HG03342 (cell line): ENCODE results near the gene GIMAP6.
"Not testable (repeated sequence)": the region's sequence is repeated elsewhere in the genome, so short reads cannot be mapped to it uniquely, and the experiment has no call there.

ENCODE experiments used
- ATAC-seq: cut with Tn5 transposase; IDR thresholded peaks from one replicate; pipeline ENCODE4 v1.9.1; 2021; ENCODE audit warnings: mild to moderate bottlenecking, moderate library complexity; ENCODE audit not compliant: unreplicated experiment

The GIMAP6 gene

DNA sequence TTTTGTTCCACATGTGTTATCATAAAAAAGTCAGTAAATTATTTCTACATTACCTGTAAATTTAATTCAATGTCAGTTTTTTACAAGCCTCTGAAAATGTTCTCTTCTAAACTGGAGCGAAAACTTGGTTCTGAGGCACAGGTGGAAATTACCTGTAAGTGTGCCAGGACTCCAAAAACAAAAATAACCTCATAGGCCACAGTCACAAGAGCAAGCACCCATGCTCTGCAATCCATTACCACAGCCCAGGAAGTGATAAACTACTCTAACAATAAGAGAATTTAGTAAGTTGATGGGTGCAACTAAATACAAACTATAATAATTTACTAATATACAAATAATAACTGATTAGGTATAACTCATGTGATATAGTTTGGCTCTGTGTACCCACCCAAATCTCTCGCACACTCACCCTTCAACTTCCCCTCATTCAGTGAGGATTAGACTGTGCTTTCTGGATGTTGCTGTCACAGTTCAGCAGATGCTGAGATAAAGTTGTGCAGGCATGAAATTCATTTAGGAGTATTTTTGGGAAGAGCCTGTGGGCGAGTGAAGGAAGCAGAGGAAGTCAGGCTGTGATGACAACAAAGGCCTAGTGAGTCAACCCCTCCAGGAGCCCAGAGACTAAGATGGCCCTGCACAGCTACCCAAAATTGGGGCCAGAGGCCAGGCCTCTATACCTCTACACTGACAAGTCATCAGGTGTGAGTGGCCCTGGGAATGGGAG is 16.3 kb upstream of the GIMAP6 start:
- no peak for ATAC-seq

DNA sequence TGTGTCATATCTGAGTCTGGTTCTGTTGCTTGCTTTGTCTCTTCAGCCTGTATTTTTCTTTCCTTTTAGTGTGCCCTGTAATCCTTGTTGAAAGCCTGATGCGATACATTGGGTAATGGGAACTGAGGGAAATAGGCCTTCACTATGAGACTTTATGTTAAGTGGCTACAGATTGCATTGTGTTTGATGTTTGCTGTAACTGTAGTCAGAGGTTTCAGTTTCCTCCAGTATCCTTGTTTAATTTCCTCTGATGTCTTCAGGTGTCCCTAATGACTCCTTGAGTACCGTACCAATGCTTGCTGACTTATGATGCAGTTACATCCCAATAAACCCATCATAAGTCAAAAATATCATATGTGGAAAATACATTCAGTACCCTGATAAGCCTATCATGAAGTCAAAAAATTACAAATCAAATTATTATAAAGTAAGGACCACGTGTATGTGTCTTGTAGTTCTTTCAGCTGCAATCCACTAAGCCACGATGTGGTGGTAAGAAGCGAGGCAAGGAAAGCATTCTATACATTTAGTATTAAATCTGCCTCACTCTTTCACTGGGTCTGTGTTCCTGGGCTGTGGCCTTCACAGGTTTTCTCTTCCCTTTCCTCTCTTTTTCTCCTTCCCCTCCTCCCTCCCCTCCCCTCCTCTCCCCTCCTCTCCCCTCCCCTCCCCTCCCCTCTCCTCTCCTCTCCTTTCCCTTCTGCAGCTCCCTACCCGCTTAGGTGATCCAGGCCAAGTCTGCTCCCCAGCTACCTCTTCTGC is 13.3 kb upstream of the GIMAP6 start:
- no peak for ATAC-seq

DNA sequence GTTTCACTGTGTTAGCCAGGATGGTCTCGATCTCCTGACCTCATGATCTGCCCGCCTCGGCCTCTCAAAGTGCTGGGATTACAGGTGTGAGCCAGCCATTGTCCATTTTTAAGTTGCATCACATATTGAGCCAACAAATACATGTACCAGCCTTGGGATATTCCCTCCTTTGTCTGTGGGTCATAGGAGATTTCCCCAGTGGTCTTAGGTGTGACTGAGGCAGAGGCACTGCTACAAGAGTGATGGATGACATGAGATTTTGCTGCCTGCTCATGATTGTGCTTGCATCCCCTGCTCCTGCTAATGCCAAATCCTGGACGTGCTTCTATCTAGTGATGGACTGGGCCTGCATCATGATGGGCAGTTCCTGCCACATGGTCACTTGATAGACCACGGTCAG is 10.7 kb upstream of the GIMAP6 start:
- no peak for ATAC-seq

DNA sequence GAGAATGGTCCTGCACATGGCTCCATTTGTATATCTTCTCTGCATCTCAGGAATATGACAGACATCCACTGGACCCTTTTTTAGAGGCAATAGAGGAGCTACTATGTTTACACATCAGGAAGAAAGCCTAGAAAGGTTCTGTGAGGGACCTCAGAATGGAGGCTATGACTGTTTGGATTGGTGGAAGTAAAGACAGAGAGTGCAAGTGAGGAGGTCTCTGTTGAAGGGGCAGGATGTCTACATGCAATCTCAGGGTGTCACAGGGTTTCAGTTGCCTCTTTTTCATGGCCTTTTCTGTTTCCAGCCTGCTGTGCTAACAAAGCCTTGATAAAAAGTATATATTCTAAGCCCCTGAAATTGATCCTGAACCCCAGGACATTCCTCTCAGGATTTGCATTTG is 9.7 kb upstream of the GIMAP6 start:
- ATAC-seq: no peak

DNA sequence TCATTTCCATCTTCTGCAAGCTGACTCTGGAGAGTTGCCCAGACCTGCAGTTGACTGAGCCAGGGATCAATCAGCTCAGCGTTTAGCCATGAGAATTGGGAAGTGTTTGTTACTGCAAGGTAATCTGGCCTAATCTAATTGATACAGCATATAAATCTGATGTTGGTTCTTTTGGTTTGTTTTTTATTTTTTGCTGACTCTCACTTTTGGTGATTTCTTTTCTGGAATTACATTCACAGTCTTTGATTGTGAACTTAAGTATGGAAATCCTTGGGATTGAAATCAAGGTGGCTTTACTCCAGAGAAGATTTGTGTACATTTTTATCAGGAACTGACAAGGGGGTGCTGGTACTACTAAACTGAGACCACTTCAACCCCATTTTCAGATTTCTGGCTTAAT is 1.7 kb upstream of the GIMAP6 start:
- no peak for ATAC-seq

DNA sequence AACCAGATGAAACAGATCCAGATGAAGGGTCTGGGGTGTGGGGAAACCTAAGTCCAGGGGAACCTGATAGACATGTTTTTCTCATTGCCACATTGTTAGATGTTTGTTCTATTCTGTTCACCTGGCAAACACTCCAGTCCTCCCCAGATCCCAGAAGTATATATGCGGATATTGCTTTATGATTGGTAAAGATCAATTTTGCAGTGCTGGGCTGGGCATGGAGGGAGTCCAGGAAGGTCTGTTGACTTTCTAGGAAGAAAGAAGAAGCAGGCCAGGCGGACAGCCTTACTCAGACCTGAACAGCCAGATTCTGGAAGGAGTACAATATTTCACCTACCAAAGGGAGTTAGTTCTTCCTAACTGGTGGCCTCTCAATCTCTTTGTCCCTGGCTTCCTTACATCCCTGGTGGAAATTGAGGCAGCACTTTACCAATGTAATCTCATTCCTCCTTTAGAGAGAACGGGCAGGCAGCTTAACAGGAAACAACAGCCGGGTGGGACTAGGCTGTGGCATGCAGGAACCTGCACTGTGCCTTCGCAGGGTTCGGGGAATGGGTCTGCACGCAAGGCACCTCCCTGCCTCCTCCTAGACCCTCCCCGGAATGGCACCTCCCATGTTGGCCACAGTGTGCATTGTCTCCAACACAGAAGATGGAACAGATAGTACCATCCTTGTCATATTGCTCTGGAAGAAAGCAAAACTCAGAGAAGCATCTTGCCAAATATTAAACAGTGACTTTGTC is 930 bp downstream of the GIMAP6 start:
- no peak for ATAC-seq

DNA sequence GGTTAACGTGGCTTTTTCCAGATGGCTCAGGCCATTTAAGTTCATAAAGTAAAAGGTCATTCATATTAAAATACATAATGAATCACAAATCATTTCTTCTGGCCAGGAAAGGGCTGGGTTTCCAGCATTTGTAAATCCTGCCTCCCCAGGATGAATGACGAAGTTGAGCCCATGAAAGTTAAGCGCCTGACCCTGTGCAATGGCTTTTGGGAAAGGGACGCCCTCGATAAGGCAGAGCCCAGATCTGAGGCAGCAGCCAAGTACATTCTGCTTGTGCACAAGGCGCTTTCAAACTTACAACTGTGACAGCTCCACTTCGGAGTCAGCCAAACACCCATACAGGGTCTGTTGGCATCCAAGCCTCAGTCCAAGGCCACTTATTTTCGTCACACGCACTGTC is 2.8 kb downstream of the GIMAP6 start:
- ATAC-seq: no peak

DNA sequence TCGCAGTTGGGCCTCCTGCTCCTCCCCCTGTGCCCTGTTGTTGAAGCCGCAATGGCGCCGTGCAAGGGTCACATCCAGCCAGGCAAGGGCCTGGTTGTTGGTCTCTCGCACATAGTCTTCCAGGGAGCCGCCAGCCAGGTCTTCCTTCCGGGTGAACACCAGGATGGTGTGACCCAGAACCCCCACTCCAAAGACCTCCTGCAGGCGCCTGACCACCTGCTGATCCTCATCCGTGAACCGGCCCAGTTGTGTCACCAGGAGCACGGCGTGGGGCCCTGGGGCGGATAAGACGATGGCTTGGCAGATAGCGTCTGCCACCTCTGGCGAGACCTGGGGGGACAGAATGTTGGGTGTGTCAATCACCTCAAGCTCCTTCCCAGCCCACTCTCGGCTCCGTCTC is 4.2 kb downstream of the GIMAP6 start:
- ATAC-seq: no peak

DNA sequence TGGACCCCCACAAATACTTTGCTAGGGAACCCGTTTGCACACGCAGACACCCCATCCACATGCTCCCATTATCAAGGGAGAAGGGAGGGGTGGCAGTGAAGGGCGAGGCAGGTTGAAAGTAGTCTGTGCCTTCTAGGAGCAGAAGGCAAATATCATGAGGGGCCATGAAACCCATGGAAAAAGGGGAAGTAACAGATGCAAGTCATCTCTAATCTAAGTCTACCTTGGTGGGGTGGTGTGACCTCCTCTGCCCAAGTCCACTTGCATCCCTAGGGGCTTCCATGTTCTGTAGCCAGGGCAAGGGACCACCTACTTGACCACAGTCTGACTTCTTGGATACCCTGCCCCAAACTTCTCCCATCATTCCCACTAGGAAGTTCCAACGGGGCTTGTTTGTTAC is 5.5 kb downstream of the GIMAP6 start:
- ATAC-seq: no peak

DNA sequence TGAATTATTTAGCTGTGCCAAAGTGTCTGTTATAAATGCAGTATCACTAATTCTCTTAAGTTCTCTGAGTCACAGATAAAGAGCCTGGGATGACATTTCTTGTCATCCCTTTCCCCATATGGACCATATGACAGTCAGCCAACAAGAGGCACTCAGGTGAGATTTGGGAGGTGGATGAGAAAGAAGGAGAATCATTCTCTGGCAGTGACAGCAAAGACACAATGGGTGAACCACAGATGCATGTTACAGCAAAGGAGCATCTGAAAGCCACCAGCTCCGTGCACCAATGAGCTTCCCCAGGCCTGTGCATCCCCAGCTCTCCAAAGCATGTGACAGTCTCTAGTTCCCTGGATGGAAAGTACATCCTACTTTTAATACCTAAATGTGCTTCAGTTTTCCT is 10.8 kb downstream of the GIMAP6 start:
- ATAC-seq: no peak

DNA sequence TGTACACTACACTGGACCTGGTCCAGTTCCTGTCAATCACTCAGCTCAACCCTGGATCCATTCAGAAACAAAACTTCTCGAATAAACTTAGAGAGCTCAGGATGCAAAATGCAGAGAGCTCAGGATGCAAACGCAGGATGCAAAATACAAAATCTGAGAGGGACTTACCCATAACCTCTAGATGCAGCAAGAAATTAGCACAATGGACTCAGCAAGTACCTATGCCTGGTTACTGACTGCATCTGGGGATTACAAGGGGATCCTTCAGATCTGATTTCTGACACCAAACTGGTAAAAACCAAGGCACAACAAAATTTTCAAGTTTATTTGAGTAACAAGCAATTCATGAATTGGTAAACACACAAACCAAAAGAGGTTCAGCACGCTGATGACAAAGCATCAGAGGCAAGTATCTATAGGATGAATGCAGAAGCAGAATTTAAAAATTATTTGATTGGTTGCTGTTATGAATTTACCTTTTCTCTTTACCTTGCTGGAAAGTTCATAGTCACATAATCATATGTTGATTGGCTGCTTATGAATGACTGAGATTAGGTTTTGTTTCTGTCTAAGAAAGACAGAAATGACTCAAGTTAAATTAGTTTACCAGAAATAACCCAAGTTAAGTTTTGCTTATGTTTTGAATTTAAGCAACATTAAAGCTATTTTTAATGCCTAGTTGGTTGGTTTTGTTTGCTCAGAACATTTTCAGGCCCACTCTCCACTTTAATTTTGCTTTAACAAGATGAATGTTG is 11.4 kb downstream of the GIMAP6 start:
- ATAC-seq: no peak

DNA sequence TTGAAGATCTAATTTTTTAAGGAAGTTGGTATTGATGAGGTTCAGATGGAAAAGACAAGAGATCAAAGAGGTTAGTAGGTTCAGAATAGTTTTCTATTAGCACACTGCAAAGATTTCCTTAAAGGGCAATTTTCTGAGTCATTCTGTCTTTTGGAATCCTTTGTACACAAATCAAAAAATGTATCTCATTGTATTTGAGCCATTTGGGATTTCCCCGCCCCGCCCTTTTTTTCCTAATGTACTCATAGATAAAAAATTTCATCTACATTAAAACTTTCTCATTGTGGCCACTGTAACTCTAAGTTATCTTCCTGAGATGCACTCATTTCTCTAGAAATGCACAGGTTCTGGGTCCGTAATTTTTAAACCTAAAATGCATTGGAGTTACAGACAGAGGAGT is 12.1 kb downstream of the GIMAP6 start:
- ATAC-seq: no peak

DNA sequence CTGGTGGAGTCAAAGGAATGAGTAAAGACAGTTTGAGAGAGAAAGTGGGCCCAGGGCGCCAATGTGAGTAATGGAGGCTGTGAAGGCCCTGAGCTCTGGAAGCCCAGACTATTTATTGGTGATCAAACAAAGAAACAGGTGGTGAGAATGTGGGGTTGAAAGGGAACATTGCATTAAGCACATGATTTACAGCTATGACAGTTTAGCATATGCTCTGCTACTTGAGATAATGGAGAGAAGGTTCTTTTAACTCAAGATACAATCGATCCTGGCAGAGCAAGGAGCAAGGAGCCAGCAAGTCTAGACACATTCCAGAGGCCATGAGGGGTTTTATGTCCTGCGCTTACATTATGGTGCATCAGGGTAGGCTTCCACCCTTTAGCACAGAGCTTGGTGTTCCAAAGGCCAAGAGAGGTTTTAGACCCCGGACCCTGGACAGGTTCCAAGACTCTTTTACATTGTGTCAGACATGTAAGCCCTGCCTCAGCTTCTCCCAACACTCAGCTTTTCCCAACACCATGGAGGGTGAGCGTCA is 16.9 kb downstream of the GIMAP6 start:
- not testable (repeated sequence) for ATAC-seq

DNA sequence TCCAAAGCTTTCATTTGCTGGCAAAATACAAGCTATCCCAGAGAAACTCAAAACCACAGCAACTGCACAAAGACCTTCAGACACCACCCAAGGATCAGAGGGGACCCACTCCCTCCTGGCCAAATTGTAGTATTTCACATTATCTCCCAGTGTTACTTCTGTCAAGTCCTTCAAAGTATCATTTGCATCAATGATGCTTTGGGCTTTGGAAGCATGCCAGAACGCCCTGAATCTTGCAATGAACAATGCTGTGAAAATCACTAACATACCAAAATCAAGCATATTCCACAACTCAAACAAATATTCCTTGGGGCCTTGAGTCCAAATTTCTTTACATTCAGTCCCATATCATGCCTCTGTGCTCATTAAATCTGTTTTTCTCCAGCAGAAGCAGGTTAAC is 17.8 kb downstream of the GIMAP6 start:
- ATAC-seq: not testable (repeated sequence)

DNA sequence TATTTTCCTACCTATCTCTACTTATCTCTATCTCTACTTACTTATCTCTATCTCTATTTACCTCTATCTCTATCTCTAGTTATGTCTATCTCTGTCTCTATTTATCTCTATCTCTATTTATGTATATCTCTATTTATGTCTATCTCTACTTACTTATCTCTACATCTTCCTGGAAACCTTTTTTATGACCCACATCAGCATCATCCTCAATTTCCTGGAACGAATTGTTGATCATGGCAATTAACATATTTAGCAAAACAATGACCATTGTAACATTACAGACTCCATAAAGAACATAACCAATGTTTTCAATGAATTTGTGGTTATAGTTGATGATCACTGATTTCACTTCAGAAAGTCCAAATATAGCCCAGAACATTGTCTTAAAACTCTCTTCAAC is 18.3 kb downstream of the GIMAP6 start:
- ATAC-seq: no peak

DNA sequence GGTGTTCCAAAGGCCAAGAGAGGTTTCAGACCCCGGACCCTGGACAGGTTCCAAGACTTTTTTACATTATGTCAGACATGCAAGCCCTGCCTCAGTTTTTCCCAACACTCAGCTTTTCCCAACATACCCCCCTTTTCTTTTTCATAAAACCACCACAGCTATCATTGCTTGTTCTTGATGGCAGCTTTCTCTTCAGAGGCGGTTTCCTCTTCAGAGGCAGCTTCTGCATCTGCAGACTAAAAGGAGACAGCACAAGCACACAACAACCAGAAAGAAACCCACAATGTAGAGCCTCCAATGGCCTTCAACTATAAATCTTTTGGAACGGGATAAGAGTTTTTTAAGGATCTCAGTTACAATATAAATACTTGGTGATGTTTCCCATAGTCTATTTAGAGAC is 19.3 kb downstream of the GIMAP6 start:
- ATAC-seq: no peak

DNA sequence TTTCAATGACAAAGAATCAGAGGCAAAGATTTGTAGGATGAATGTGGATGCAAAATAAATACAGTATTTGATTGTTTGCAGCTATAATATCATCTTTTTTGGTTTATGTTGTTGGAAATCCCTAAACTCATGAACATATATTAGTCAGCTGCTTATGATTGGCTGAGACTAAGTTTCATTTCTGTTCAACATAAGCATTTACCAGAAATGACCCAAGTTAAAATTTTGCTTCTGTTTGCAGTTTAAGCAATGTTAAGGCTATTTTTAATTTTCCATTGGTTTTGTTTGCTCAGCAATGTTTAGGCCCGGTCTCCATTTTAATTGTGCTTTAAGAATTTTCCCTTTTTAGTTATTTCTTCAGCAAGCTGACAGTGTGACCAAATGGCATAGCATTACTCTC is 22.0 kb downstream of the GIMAP6 start:
- no peak for ATAC-seq

DNA sequence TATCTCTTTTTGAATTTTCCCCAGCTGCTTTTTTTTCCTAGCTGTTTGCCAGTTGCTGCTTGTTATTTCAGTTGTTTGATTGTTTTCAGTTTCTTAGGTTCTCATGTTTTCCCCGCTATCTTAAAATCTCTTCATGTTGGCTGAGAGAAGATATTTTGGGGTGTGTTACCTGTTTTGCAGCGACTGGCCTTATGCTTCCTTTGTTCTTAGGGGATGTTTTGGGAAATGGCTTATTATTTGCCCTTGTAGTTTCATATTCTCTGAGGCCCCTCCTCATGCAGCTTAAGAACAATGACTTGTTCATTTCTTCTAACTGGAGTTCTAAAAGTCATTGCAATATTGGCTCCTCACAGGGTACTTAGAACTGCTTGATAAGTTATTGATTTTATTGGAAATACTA is 28.6 kb downstream of the GIMAP6 start:
- ATAC-seq: not testable (repeated sequence)

DNA sequence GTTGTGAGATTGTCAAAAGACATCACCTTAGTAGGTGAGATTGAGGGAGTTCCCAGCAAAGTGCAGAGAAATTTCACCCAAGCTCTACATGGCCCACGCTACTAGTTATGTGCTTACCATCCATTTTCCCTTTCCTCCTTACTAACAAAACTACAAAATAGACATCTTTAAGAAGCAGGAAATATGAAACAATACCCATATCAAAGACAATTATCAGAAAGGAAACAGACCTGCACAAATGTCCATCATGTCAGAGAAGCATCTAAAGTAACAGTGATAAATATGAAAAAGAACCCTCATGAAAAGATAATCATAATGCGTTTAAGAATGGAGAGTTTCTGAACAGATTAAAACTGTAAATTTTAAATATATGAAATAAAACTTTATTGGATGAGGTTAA is 36.8 kb downstream of the GIMAP6 start:
- ATAC-seq: no peak

DNA sequence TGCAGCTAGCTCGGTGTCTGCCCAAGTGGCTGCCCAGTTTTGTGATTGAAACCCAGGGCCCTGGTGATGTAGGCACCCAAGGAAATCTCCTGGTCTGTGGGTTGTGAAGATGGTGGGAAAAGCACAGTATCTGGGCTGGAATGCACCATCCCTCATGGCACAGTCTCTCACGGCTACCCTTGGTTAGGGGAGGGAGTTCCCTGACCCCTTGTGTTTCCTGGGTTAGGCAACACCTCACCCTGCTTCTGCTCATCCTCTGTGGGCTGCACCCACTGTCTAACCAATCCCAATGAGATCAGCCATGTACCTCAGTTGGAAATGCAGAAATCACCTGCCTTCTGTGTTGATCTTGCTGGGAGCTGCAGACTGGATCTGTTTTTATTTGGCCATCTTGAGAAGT is 37.4 kb downstream of the GIMAP6 start:
- ATAC-seq: no peak

DNA sequence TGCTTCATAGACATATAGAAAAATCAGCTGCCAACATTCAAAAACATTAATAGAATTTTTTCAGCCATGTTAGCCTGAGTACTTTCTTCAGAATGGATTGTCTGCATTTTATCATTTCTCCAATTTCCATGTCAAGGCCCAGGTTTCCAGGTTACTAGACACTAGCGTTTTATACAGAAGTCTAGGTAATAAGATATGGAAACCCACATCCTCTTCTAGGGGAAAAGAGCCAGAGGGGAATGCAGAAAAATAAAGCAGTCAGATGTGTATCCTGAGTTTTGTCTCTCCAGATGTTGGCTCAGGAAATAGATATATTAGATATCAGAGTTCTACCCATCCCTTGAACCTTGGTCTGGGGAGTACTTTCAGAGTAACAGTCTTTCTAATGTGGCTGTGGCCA is 44.6 kb downstream of the GIMAP6 start:
- ATAC-seq: no peak
